Fibroblast of lung (primary cell): Measurements from ENCODE around the gene HID1.

Experiments
- CTCF ChIP-seq, 2 donors: IDR thresholded peaks in 1 of 2; conservative IDR thresholded peaks in 1 of 2; 1 replicate in 1 of 2; 2 replicates in 1 of 2; pipeline ENCODE4 v1.5.1; 2011 to 2012; ENCODE audit warnings: low read length in 2 of 2, control low read depth in 1 of 2, inconsistent platforms in 1 of 2, low read depth in 1 of 2, mild to moderate bottlenecking in 1 of 2
- EZH2 ChIP-seq: IDR thresholded peaks from 2 replicates; pipeline ENCODE4 v1.5.1; 2012; ENCODE audit warnings: low read length, control low read depth, mild to moderate bottlenecking; ENCODE audit errors: missing control alignments

DNA sequence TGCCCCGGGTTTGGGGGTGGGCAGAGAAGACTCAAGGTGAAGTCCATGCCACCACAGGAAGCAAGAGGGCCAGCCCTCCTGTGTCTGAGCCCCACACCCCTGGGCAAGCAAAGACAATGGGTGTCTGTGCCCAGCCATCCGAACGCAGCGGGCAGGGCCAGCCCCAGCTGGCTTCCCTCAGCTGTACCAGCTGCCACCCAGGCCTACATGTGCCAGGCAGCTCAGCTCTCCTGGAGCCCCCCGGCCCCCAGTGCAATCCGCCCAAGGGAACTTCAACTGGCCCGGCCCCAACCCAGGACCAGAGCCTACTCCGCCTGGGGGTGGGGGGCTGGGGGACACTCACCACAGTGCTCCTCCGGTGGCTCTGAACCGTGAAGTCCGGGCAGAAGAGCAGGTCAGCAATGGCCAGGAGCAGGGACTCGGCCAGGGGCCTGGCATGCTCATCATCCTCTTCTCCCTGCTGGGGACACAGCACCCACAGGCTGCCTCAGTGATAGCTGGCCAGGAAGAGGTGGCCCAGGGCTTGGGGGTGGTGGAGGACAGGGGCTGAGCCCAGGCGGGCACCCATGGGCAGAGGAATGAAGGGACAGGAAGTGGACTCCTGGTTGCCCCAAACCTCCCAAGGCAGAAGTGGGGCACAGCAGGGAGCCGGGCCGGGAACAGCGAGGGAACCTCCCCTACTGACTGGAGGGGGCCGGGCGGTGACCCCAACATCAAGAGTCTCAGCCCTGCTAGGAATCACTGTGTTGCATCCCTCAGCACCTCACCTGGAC is 9.8 kb downstream of the HID1 start:
- no peak for TF ChIP-seq CTCF (conservative IDR thresholded peaks at IDR 0.05 in 1 of 2, IDR thresholded peaks at IDR 0.05 in 1 of 2; ENCODE audit: low read depth in 1 of 2, low read length in 2 of 2)
- no peak for TF ChIP-seq EZH2
